K562 (cell line): ENCODE measurements around the gene PIGV.

Experiments used
- CHD1 ChIP-seq: fragments of 200-600 bp; sonication (generic); IDR thresholded peaks from one replicate; pipeline ENCODE4 v1.6.1; 2012; ENCODE audit warnings: mild to moderate bottlenecking, moderate library complexity, low read length, inconsistent platforms
- CTCF ChIP-seq, 3 experiments: IDR thresholded peaks in 2 of 3; conservative IDR thresholded peaks in 1 of 3; 2 replicates each; pipeline ENCODE4 v1.5.1; 2011 to 2012; ENCODE audit warnings: low read length in 3 of 3, mild to moderate bottlenecking in 3 of 3, control low read depth in 2 of 3, improper control_type of control experiment in 1 of 3, inconsistent platforms in 1 of 3, low read depth in 1 of 3, mixed read lengths in 1 of 3, moderate library complexity in 1 of 3; ENCODE audit not compliant: insufficient read depth in 2 of 3
- ELK1 ChIP-seq: sonication (generic); formaldehyde crosslinking; IDR thresholded peaks from 2 replicates; pipeline ENCODE4 v1.8.1; 2022; ENCODE audit warnings: missing genetic modification reagents
- ESRRB ChIP-seq: fragments of 250-450 bp; sonication (Bioruptor Pico); IDR thresholded peaks from 2 replicates; pipeline ENCODE4 v1.5.0; 2020; ENCODE audit warnings: mild to moderate bottlenecking, moderate library complexity, borderline replicate concordance
- ZNF133 ChIP-seq: fragments of 250-450 bp; sonication (Bioruptor Pico); IDR thresholded peaks from 2 replicates; pipeline ENCODE4 v1.4.0; 2020; ENCODE audit warnings: mild to moderate bottlenecking

GRCh38 chr1:26832249-26832960 lies 44.7 kb downstream of the PIGV start:
- TF ChIP-seq ZNF133 (CRISPR knock-in tag) (no peak), ESRRB (CRISPR knock-in tag) (no peak), CTCF (IDR thresholded peaks at IDR 0.05 in 2 of 3, conservative IDR thresholded peaks at IDR 0.05 in 1 of 3; ENCODE audit: insufficient read depth in 2 of 3, low read depth in 1 of 3, low read length in 3 of 3) (no peak), ELK1 (CRISPR knock-in tag) (no peak), CHD1 (no peak)
